ENCODE data around the gene CRHR1. TPM values are rescaled to one million over a fixed set of nuclear protein-coding genes. Genes with fewer than 3 reads are reported as not detected.

The CRHR1 gene
- polyA plus RNA-seq, 1 donor (not counting 4 experiments of a cell fraction or from before 2014, with no cell fraction given): not detected

- Histone ChIP-seq H3K4me3 (ENCODE audit: control insufficient read depth in 2 of 3, extremely low read depth in 1 of 3, insufficient read depth in 2 of 3, low read depth in 1 of 3, low read length in 3 of 3) (no peak overlapping the region), H3K27me3 (ENCODE audit: control insufficient read depth, extremely low read depth, insufficient read depth, low read length) (peaks cover 7% of the 10 kb centered on the region), H3K9ac (ENCODE audit: control insufficient read depth, extremely low read depth, insufficient read depth, low read length) (no peak overlapping the region), H3K36me3 (ENCODE audit: control insufficient read depth in 2 of 2, extremely low read depth in 1 of 2, insufficient read depth in 2 of 2, low read length in 2 of 2) (no peaks in the 10 kb centered on the region), H3K4me1 (ENCODE audit: control insufficient read depth, extremely low read depth, insufficient read depth, low read length) (no peaks in the 10 kb centered on the region), H3K79me2 (ENCODE audit: control insufficient read depth, insufficient read depth, low read length) (no peaks in the 10 kb centered on the region), H3K4me2 (ENCODE audit: control insufficient read depth, extremely low read depth, insufficient read depth, low read depth, low read length) (no peak overlapping the region), H4K20me1 (ENCODE audit: control insufficient read depth, extremely low read depth, insufficient read depth, low read length) (no peaks in the 10 kb centered on the region), H3K27ac (ENCODE audit: control insufficient read depth, insufficient read depth, low read length) (no peak overlapping the region), H3K9me3 (ENCODE audit: control insufficient read depth, low read depth, low read length) (no peaks in the 10 kb centered on the region), H2AFZ (ENCODE audit: control insufficient read depth, low read length) (no peak overlapping the region), H3K9me1 (ENCODE audit: control insufficient read depth, extremely low read depth, insufficient read depth, low read length) (no peaks in the 10 kb centered on the region)
- FAIRE-seq: no peak
- DNase-seq (ENCODE audit: low read depth, low spot score): no peak
- dilution Hi-C loops (cut with MboI; ENCODE audit: extremely low pct_ligation_motif_present, low sequenced_read_pairs): no loop called here
- TF ChIP-seq CTCF (optimal IDR thresholded peaks at IDR 0.05 in 1 of 3, IDR thresholded peaks at IDR 0.05 in 1 of 3, conservative IDR thresholded peaks at IDR 0.05 in 1 of 3; ENCODE audit: extremely low read depth in 1 of 3, insufficient read depth in 2 of 3, low read length in 3 of 3): no peak
- no peak for TF ChIP-seq EZH2 (IDR thresholded peaks at IDR 0.05; ENCODE audit: low read length)
Observed at GRCh38 chr17:45757431-45758218, 26.5 kb upstream of the CRHR1 start.

GRCh38 chr17:45758544-45758943, 25.6 kb upstream of the CRHR1 start:
- no peak overlapping the region for H3K9ac ChIP-seq (ENCODE audit: control insufficient read depth, extremely low read depth, insufficient read depth, low read length)
- no peak overlapping the region for H3K27ac ChIP-seq (ENCODE audit: control insufficient read depth, insufficient read depth, low read length)
- dilution Hi-C loops (cut with MboI; ENCODE audit: extremely low pct_ligation_motif_present, low sequenced_read_pairs): no loop called here
- DNase-seq (ENCODE audit: low read depth, low spot score) (no peak), FAIRE-seq (no peak)
- no peak overlapping the region for H3K4me2 ChIP-seq (ENCODE audit: control insufficient read depth, extremely low read depth, insufficient read depth, low read depth, low read length)
- no peak overlapping the region for H2AFZ ChIP-seq (ENCODE audit: control insufficient read depth, low read length)
- H3K9me1 ChIP-seq (ENCODE audit: control insufficient read depth, extremely low read depth, insufficient read depth, low read length): no peaks in the 10 kb centered on the region
- no peaks in the 10 kb centered on the region for H3K36me3 ChIP-seq (ENCODE audit: control insufficient read depth in 2 of 2, extremely low read depth in 1 of 2, insufficient read depth in 2 of 2, low read length in 2 of 2)
- no peaks in the 10 kb centered on the region for H3K4me1 ChIP-seq (ENCODE audit: control insufficient read depth, extremely low read depth, insufficient read depth, low read length)
- no peak overlapping the region for H3K4me3 ChIP-seq (ENCODE audit: control insufficient read depth in 2 of 3, extremely low read depth in 1 of 3, insufficient read depth in 2 of 3, low read depth in 1 of 3, low read length in 3 of 3)
- H3K27me3 ChIP-seq (ENCODE audit: control insufficient read depth, extremely low read depth, insufficient read depth, low read length): peaks cover 14% of the 10 kb centered on the region
- no peaks in the 10 kb centered on the region for H4K20me1 ChIP-seq (ENCODE audit: control insufficient read depth, extremely low read depth, insufficient read depth, low read length)
- no peaks in the 10 kb centered on the region for H3K79me2 ChIP-seq (ENCODE audit: control insufficient read depth, insufficient read depth, low read length)
- TF ChIP-seq EZH2 (IDR thresholded peaks at IDR 0.05; ENCODE audit: low read length): no peak
- TF ChIP-seq CTCF (optimal IDR thresholded peaks at IDR 0.05 in 1 of 3, IDR thresholded peaks at IDR 0.05 in 1 of 3, conservative IDR thresholded peaks at IDR 0.05 in 1 of 3; ENCODE audit: extremely low read depth in 1 of 3, insufficient read depth in 2 of 3, low read length in 3 of 3): no peak
- no peaks in the 10 kb centered on the region for H3K9me3 ChIP-seq (ENCODE audit: control insufficient read depth, low read depth, low read length)

Measured in keratinocyte (primary cell).